ENCODE measurements around the gene TXNRD1.
A peak's percentile ranks its signal among the peaks of the same experiment; 100 is the strongest.
"Not testable (repeated sequence)": the region's sequence is repeated elsewhere in the genome, so short reads cannot be mapped to it uniquely, and the experiment has no call there.

TXNRD1 gene

DNA sequence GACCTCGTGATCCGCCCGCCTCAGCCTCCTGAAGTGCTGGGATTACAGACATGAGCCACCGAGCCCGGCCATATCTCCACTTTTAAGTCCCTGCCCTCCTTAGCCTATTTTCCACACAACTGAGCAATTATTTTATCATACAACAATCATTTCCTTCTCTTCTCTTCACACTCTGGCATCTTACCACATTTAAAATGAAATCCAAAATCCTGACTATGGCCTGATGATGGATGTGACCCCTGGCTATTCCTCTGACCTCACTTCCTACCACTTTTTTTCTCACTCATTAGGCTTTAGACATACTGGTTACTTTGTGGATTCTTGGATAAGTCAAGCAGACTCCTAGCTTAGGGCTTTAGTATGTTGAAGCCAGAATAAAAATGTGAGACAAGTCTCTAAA is 66.1 kb downstream of the TXNRD1 start:
- DNase-seq, result no peak

DNA sequence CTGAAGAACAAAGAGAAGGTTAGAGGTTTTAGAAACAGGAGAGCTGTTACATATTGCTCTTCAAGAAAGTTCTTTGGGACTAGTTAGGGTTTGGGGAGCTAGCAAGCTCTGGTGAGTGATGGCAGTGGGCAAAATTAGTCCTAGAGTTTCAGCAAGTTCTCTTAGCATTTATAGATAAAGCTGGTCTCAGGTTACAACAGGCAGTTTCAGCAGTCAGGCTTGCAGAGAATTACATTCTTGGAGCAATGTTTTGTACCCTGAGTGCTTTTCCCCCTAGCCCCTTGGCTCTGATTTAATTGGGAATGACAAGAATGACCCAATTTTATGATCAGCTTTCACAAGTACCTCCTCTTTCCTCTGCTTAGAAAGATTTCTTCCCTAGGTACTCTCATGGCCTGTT is 66.5 kb downstream of the TXNRD1 start:
- no peak for DNase-seq

DNA sequence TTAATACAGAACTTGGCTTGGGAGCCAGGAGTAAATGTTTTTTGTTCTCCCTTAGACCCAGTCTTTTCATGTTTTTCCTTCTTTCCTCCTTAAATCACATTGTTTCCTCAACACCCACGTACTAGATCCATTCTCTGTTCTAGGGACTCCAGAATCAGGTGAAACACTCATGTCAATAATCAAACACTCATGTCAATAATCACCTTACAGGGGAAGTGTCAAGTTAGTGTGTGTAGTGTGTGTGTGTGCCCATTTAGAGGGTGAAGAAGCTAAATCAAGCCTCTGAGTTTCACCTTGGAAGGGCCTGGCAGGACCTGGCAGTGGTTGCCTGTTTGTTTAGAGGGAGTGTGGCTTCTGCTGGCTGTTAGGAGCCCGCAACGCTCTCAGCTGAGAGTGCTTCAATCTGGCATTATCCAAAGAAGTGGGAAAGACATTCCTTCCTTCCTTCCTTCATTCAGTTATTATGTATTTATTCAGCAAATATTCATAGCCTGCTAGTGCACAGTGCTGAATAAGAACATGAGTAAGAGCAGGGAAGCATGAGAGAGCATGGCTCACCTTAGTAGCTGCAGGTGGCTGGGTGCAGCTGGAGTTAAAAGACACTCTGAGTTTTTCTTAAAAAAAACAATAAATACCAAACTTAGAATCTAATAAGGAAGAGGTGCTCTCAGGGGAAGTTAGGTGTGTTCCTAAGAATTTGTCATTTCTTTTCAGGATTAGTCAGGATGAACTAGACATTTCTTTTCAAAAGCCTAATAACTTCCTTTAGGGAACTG is 70.3 kb downstream of the TXNRD1 start:
- no peak for DNase-seq

DNA sequence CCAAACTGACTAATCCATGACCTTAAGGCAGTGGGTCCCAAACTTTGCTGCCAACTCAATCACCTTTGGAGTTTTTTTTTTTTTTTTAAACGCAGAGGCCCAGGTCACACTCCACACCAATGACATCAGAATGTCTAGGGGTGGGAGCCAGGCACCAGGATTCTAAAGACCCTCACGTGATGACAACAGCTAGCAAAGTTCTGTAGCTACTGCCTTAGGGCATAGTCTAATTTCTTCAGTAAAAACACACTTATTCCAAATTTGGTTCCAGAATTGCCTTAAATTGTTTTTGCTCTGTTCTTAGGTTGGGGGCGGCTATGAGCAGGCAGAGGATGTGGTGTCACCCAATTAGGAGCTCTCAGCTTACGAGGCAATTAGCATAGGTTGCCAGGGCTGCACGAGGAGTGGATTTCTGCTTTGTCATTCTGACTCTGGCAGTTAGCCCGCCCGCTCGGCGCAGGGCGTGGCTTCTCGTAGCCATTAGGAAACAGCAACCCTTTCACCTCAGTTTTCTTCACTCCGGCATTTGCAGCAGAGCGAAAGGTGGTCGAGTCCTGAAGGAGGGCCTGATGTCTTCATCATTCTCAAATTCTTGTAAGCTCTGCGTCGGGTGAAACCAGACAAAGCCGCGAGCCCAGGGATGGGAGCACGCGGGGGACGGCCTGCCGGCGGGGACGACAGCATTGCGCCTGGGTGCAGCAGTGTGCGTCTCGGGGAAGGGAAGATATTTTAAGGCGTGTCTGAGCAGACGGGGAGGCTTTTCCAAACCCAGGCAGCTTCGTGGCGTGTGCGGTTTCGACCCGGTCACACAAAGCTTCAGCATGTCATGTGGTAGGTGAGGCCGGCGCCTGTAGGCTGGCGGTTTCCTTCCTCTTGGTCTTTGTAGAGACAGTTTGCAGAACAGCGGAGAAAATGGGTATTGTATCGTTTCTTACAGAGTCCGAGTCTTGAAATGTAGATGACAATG is 71.2 kb downstream of the TXNRD1 start:
- DNase-seq, result peak; percentile 91

DNA sequence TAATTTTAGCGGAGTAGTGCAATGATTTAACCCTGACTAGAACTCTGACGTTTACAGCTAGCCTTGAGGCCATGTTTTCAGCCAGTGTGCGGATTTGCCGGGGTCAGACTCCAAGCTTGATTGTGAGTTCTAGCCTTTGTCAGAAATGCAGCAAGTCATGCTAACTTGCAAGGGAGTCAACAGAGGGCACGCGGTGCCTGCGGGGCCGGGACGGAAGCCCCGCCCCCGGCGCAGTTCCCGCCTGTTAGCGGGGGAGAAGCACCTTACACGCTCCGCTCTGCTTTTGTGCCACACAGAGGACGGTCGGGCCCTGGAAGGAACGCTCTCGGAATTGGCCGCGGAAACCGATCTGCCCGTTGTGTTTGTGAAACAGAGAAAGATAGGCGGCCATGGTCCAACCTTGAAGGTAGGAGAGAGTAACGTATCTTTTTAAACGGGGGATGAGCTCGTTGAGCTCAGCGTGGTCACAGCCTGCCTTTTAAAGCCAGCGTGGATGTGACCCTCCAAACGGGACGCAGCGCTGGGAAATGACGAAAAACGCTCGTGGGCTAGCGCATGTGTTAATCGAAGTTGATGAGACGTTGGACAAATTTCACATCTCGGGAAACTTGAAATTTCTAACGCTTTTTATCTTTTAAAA is 73.2 kb downstream of the TXNRD1 start:
- DNase-seq, result peak; percentile 86

DNA sequence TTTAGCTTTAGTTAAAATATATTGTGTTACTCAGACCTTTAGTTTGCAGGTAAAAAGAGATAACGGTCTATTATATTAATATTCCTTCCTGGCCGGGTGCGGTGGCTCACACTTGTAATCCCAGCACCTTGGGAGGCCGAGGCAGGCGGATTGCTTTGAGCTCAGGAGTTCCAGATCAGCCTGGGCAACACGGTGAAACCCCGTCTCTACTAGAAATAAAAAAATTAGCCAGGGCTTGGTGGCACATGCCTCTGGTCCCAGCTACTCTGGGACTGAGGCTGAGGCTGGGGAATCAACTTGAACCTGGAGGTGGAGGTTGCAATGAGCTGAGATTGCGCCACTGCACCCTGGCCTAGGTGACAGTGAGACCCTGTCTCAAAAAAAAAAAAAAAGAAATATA is 74.7 kb downstream of the TXNRD1 start:
- DNase-seq, result no peak

DNA sequence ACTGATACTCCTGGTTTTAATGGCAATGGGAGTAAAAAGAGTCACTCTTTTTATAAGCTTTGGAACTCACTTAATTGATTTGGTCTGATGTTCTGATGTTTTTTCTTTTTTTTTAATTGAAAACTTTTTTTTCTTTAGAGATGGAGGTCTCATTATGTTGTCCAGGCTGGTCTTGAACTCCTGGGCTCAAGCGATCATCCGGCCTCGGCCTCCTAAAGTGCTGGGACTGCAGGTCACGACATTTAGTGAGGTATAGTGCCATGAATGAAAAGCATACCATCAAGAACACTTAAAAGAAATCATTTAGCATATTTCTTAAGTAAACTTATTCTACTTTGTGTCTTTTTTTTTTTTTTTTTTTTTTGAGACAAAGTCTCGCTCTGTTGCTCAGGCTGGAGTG is 75.3 kb downstream of the TXNRD1 start:
- DNase-seq, result no peak

DNA sequence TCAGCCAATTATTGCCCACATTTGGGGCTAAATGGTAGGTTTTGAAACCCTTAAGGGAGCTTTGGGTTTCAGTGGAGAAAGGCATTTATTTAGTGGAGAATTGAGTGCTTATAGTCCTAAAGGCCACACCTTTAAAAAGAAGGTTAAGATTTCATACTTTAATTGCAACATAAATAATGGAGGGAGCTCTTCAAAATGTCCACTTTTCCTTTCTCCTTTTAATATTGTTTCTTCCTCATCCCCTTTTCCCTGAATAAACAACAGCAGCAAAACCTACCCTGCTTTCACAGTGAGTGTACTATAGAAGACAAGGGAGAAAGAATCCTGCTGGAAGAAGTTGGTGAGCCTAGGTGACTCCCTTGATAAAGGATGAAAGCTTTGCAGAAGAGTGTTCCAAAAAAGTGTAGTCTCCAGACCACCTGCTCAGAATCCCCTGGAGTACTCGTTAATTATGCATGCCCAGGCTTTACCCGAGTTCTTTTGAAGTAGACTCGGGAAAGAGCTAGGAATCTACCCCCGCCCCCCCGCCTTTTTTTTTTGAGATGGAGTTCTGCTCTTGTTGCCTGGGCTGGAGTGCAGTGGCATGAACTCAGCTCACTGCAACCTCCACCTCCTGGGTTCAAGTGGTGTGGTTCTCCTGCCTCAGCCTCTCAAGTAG is 76.4 kb downstream of the TXNRD1 start:
- DNase-seq, result no peak

DNA sequence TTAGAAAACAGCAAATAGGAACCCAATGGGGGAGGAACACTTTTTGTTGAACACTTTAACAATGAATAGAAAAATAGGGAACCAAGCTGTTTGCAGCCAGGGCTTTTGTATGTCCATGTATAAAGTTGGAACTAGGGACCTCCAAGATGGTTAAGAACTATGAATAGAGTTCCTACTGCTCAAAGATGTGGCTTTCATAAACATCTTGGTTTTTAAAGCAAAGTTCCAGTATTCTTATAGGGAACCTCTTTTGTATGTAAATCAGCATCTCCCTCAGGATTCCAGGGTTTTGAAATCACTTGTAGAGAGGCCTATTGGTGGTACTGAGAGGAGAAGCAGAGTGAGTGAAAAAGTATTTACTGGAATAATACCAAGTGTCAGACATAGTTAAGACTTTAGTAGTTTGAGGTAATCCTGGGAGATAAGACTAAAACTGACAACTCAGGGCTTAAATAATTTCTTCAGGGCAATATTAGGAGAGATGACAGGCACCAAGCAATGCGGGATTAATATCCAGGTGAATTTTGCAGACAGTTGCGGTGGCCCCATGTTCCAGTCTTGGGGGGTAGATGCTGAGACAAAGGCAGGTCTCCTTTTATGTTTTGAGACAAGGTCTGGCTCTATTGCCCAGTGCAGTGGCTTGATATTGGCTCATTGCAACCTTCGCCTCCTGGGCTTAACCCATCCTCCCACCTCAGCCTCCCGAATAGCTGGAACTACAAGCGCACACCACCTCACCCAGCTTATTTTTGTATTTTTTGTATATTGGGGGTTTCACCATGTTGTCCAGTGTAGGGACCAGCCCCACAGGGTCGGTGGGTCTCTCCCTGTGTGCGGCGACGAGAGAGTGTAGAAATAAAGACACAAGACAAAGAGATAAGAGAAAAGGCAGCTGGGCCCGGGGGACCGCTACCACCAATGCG is 77.6 kb downstream of the TXNRD1 start:
- no peak for DNase-seq

DNA sequence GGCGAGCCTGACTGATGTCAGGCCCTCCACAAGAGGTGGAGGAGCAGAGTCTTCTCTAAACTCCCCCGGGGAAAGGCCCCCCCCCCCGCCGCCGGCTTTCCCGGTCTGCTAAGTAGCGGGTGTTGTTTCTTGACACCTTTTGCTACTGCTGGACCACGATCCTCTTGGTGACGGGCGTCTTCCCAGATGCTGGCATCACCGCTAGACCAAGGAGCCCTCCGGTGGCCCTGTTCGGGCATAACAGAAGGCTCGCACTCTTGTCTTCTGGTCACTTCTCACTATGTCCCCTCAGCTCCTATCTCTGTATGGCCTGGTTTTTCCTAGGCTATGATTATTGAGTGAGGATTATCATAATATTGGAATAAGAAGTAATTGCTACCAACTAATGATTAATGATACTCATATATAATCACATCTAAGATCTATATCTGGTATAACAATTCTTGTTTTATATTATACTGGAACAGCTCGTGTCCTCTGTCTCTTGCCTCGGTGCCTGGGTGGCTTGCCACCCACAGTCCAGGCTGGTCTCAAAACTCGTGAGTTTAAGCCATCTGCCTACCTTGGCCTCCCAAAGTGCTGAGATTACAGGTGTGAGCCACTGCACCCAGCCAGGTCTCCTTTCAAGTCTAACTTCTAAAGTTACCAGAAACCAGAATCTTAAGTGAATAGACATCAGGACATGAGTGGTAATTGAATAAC is 78.7 kb downstream of the TXNRD1 start:
- DNase-seq, result not testable (repeated sequence)

DNA sequence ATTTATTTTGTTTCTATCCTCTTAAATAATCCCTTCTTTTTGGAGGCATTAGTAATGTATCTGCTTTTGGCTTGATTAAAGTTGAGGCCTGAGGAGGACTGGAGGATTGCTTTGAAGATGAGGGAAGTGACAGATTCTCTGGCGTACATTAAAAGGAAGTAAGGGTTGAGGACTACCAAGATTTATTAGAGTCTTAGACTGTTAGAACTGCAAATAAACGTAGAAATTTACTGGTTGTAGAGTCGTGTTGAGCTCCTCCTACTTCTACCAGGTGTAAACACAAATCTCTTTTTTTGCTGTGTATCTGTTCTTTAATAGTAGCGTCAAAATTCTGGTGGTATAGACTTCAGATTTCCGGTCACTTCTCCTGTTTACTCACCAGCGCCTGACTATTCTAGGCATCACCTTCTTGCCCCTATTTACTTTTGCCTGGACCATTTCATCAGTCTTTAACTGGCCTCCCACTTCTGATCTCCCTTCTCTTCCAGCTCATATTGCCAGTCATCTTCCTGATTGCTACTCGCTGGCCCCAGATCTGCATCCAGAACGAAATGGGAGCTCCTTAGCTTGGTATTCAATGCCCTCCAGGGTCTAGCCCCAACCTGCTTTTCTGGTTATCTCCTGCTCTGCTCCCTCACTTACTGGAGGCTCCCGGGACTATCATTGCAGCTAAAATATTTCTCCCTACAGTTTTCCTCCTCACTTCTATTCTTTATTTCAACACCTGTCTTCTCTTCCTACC is 79.5 kb downstream of the TXNRD1 start:
- DNase-seq, result no peak

DNA sequence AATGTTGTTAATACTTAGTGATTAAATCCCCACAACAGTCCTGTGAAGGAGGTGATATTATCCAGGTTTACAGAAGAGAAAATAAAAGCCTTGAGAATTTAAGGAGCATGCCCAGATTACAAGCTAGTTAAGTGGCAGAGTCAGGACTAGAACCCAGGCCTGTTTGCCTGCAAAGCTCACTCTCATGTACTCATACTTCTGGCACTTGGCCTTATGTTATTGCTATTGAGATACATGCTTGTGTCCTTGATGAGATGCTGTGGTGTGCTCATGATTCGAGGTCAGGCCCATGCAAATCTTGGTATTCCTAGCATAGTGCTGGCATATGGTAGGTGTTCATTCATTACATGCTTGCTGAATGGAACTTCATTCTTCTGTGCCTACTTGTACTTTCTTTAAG is 80.4 kb downstream of the TXNRD1 start:
- no peak for DNase-seq

DNA sequence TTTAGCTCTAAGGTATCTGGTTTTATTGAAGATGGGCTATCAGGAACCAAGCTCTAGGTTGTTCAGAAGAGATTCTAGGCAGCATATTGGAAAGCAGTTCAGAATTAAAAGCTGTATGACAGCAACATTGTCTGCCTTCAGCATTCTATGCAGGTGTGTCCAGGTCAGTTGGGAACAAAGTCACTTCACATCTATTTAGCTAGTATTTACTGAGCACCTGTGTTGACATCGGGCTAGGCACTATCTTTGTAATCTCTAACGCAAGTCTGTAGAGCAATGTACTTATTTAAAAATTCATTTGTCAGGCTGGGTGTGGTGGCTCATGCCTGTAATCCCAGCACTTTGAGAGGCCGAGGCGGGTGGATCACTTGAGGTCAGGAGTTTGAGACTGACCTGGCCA is 81.1 kb downstream of the TXNRD1 start:
- DNase-seq, result no peak

DNA sequence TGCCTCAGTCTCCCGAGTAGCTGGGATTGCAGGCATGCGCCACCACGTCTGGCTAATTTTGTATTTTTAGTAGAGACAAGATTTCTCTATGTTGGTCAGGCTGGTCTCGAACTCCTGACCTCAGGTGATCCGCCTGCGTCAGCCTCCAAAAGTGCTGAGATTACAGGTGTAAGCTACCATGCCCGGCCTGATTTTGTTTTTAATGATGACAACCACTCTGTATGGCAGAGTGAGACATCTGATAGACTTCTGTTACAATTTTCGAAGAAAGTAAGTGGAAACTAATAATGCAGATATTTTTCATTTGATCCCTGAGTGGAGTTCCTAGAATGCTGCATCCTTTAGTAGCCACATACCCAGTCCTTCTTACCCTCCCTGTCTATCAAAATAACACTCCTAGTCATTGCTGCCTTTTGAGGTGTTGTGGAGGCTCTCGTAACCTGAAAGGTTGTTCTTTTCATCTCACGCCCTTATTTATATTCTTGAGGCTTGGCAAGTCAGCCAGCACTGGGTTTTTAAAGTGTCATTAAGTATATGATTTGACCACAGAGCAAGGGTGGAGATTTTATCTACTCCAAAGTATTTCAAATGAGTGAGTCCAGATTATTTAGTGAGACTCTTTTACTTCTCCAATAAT is 82.0 kb downstream of the TXNRD1 start:
- DNase-seq, result no peak

DNA sequence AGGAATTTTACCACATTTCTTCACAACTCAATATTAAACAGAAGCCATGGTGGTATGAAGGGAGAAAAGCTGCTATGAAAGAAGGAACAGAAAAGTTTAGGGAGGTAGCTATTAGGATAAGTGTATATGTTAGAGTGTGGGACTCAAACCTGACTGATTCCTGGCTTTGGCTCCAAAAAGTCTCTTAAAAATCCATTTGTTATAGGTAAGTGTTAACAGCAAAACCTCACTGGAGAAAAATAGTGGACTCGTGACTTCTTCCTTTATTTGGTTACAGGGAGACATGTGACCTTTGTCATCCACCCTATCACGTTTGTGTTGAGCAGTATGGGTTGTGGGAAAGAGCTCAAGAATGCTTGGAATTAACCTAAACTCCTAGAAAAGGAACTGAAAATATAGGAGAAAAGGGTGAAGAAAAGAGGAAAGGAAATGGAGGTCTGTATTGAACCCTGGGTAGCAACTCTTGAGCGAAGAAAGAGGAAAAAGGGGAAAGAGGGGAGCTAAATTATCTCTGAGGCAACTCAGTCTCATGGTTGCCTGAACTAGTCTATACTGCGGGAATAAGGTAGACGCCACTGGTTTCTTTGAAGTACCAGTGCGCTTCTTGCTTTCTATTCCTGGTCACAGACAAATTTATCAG is 84.4 kb downstream of the TXNRD1 start:
- no peak for DNase-seq

DNA sequence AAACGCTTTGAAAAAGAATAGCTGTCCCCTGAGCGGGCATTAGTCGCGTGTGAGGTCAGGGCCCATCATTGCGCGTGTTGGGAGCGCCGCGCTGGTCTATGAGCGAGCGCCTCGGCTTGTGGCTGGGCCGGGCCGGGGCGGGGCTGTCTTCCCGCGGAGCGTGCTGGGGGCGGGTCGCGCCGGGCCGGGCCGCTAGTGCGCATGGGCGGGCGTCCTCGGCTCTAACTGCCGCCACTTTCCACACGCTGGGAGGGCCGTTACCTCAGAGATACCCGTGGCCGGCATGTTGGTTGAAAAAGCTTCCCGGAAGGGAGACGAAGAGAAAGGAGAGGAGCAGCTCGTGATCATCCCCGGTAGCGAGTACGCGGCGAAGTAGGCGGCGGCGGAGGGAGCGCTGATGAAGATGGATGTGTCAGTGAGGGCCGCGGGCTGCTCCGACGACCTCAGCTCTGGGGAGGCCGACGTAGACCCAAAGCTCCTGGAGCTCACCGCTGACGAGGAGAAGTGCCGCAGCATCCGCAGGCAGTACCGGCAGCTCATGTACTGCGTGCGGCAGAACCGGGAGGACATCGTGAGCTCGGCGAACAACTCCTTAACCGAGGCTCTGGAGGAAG is 88.1 kb downstream of the TXNRD1 start, which contains the start of gene EID3:
Gene EID3, plus strand, starts transcription at position 202 of the 614 bp plus-strand sequence. Its CDS starts 196 bp downstream, at position 398.
- peak; percentile 90 for DNase-seq

DNA sequence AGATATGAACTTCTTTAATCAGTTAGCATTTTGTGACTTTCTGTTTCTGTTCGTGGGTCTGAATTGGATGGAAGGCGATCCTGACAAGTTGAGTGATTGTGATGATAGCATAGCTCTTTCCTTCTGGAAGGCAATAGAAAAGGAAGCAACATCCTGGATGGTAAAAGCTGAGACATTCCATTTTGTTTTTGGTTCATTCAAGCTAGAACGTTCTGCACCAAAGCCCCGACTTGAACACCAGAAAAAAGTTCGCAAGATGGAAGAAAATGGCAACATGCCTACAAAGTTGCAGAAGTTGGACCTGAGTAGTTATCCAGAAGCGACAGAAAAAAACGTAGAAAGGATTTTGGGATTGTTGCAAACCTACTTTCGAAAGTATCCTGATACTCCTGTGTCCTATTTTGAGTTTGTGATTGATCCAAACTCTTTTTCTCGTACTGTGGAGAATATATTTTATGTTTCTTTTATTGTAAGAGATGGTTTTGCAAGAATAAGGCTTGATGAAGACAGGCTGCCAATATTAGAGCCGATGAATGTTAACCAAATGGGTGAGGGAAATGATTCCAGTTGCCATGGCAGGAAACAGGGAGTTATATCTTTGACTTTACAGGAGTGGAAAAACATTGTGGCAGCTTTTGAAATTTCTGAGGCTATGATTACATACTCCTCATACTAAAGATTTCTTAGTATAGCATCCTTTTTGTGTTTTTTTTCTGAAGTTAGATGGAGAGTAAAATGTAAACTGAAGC is 88.9 kb downstream of the TXNRD1 start:
- DNase-seq, result no peak

DNA sequence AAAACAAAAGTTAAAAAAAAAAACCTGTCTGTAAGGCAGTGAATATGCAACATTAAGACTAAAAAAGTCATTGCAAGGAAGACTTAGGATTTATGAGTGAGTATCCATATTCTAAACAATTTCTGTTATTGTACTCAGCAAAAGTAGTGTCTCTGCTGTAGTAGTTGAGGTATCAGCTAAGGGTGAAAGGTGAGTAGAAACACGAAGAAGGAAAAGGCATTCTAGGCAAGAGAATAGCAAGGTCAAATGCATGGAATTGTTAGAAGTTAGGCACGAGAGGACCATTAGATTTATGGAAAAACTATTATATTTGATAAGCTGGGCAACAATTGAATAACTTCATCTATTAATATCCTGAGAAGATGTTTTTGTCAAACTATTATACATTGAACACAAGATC is 89.8 kb downstream of the TXNRD1 start:
- DNase-seq, result no peak

Data from CD4-positive, alpha-beta T cell treated with Interleukin-4 for 4 hours (primary cell).